ENCODE results near the gene IL1RAP.

IL1RAP gene

DNA sequence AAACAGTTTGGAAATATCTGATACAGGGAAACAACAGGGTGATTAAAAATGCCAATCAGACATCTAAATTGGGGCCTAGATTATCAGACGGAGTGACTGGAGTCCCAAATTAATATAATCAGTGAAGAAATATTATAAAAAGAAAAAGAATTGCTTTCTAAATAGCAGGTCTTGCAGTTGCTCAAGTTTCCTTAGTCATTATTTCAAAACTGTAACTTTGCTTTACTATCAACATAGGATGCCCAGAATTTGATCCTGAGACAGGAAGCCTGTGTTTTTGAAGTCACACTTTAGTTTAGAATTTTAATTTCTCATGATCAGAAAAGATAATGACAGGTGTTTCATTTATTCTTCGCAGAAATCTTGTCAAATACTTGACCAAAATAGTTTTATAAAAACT lies 105.9 kb downstream of the IL1RAP start:
- Histone ChIP-seq H3K4me1 (ENCODE audit: insufficient read depth, low read length, poor library complexity, severe bottlenecking) (peaks cover 13% of the 10 kb centered on the region), H2AFZ (ENCODE audit: low read length) (no peak overlapping the region), H3K4me2 (ENCODE audit: low read depth, low read length, poor library complexity, severe bottlenecking) (no peak overlapping the region), H3K9ac (ENCODE audit: low read depth, low read length, poor library complexity, severe bottlenecking) (no peak overlapping the region), H3K9me2 (replicated peaks; ENCODE audit: low read depth, low read length) (no peaks in the 10 kb centered on the region), H3K9me3 (ENCODE audit: insufficient read depth, low read depth, low read length) (no peaks in the 10 kb centered on the region), H3K79me2 (ENCODE audit: insufficient read depth, low read length) (no peaks in the 10 kb centered on the region), H3K27me3 (ENCODE audit: insufficient read depth, low read length, poor library complexity, severe bottlenecking) (no peaks in the 10 kb centered on the region), H4K20me1 (ENCODE audit: insufficient read depth, low read length, poor library complexity, severe bottlenecking) (no peaks in the 10 kb centered on the region), H3K36me3 (ENCODE audit: insufficient read depth, low read length) (no peaks in the 10 kb centered on the region), H3F3A (ENCODE audit: low read depth) (no peaks in the 10 kb centered on the region), H3K4me3 (ENCODE audit: low read length, poor library complexity, severe bottlenecking) (no peak overlapping the region)
- TF ChIP-seq, protein P1, sequence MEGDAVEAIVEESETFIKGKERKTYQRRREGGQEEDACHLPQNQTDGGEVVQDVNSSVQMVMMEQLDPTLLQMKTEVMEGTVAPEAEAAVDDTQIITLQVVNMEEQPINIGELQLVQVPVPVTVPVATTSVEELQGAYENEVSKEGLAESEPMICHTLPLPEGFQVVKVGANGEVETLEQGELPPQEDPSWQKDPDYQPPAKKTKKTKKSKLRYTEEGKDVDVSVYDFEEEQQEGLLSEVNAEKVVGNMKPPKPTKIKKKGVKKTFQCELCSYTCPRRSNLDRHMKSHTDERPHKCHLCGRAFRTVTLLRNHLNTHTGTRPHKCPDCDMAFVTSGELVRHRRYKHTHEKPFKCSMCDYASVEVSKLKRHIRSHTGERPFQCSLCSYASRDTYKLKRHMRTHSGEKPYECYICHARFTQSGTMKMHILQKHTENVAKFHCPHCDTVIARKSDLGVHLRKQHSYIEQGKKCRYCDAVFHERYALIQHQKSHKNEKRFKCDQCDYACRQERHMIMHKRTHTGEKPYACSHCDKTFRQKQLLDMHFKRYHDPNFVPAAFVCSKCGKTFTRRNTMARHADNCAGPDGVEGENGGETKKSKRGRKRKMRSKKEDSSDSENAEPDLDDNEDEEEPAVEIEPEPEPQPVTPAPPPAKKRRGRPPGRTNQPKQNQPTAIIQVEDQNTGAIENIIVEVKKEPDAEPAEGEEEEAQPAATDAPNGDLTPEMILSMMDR (conservative IDR thresholded peaks at IDR 0.05; ENCODE audit: low read length), result no peak
- TF ChIP-seq EZH2phosphoT487 (IDR thresholded peaks at IDR 0.05; ENCODE audit: borderline replicate concordance), result no peak

DNA sequence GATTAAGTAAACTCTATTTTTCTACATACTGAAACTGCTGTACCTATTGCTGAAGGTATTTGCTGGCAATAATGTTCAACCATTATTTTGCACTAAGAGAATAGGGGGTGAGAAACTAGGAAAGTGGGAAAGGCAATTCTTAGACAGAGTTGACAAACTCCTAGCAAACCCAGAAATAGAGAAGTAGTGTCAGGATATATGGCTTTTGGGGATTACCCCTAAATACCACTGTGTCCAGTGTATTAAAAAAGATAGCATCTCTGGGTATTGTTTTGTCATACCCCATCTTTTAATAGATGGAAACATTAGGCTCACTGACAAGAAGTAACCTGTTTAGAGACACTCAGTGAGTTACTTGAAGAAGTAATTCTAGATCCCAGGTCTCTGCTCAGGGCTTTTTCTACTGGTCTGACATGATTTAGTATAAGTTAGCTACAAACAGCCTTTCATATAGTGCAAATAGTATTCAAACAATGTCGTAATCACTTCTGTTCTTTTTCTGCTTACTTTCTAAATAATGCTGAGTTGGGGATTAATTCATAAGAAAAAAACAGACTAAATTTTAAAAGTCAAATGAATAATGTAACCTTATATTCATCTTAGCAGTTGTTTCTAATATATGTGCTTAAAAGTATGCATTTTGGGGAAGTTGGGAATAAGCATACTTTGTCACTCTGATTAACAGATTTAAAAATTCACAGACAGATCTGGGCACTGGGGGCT lies 107.2 kb downstream of the IL1RAP start:
- H3K9ac ChIP-seq (ENCODE audit: low read depth, low read length, poor library complexity, severe bottlenecking), result no peak overlapping the region

DNA sequence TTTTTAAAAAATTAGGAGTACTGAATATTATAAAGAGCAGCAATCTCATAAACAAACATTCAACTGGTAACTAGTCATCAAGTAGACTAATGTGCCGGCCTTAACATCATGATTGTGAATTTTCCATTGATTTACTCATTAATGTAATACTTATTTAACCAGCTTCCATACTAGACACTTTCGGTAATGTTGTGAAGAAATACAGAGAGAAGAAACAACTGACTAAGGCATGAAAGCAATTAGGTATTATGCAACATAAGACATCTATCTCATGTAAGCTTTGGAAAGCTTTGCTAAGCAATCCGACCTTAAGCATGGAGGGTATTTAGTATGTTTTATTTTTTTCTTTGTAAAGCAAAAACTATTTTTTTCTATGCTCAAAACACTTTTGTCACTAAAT lies 108.0 kb downstream of the IL1RAP start:
- TF ChIP-seq, protein P1 (conservative IDR thresholded peaks at IDR 0.05; ENCODE audit: low read length), result no peak
- no peak for TF ChIP-seq EZH2phosphoT487 (IDR thresholded peaks at IDR 0.05; ENCODE audit: borderline replicate concordance)
- Histone ChIP-seq H4K20me1 (ENCODE audit: insufficient read depth, low read length, poor library complexity, severe bottlenecking) (no peaks in the 10 kb centered on the region), H3K9me3 (ENCODE audit: insufficient read depth, low read depth, low read length) (no peaks in the 10 kb centered on the region), H3K4me2 (ENCODE audit: low read depth, low read length, poor library complexity, severe bottlenecking) (no peak overlapping the region), H3K9me2 (replicated peaks; ENCODE audit: low read depth, low read length) (no peaks in the 10 kb centered on the region), H3K4me1 (ENCODE audit: insufficient read depth, low read length, poor library complexity, severe bottlenecking) (peaks cover 13% of the 10 kb centered on the region), H3K79me2 (ENCODE audit: insufficient read depth, low read length) (no peaks in the 10 kb centered on the region), H3F3A (ENCODE audit: low read depth) (no peaks in the 10 kb centered on the region), H3K36me3 (ENCODE audit: insufficient read depth, low read length) (no peaks in the 10 kb centered on the region), H2AFZ (ENCODE audit: low read length) (no peak overlapping the region), H3K4me3 (ENCODE audit: low read length, poor library complexity, severe bottlenecking) (no peak overlapping the region), H3K9ac (ENCODE audit: low read depth, low read length, poor library complexity, severe bottlenecking) (no peak overlapping the region), H3K27me3 (ENCODE audit: insufficient read depth, low read length, poor library complexity, severe bottlenecking) (no peaks in the 10 kb centered on the region)

More for the DNA sequence above, 107.2 kb downstream of the IL1RAP start:
- TF ChIP-seq, protein P1 (conservative IDR thresholded peaks at IDR 0.05; ENCODE audit: low read length), result no peak
- no peak for TF ChIP-seq EZH2phosphoT487 (IDR thresholded peaks at IDR 0.05; ENCODE audit: borderline replicate concordance)
- Histone ChIP-seq H3K9me2 (replicated peaks; ENCODE audit: low read depth, low read length) (no peaks in the 10 kb centered on the region), H3K27me3 (ENCODE audit: insufficient read depth, low read length, poor library complexity, severe bottlenecking) (no peaks in the 10 kb centered on the region), H3K4me1 (ENCODE audit: insufficient read depth, low read length, poor library complexity, severe bottlenecking) (peaks cover 13% of the 10 kb centered on the region), H3F3A (ENCODE audit: low read depth) (no peaks in the 10 kb centered on the region), H4K20me1 (ENCODE audit: insufficient read depth, low read length, poor library complexity, severe bottlenecking) (no peaks in the 10 kb centered on the region), H3K4me3 (ENCODE audit: low read length, poor library complexity, severe bottlenecking) (no peak overlapping the region), H3K79me2 (ENCODE audit: insufficient read depth, low read length) (no peaks in the 10 kb centered on the region), H3K36me3 (ENCODE audit: insufficient read depth, low read length) (no peaks in the 10 kb centered on the region), H3K4me2 (ENCODE audit: low read depth, low read length, poor library complexity, severe bottlenecking) (no peak overlapping the region), H3K9me3 (ENCODE audit: insufficient read depth, low read depth, low read length) (no peaks in the 10 kb centered on the region), H2AFZ (ENCODE audit: low read length) (no peak overlapping the region)
